Ovary (tissue), 9 donors: ENCODE measurements around the gene SYT6. TPM values are rescaled to one million over a fixed set of nuclear protein-coding genes. Genes with fewer than 3 reads are reported as not detected.

Source experiments
- DNase-seq, 5 donors: peaks; one replicate each; pipeline ENCODE4 v3.0.0-alpha.2; 2019 to 2020
- H3K27ac ChIP-seq, 2 donors: fragments of 200-600 bp; one replicate each; pipeline versions ENCODE4 v1.5.1 to v1.8.0; 2019 to 2022
- H3K27me3 ChIP-seq: fragments of 200-600 bp; one replicate; pipeline ENCODE4 v1.8.0; 2022
- H3K36me3 ChIP-seq: fragments of 200-600 bp; sonication (generic); one replicate; pipeline ENCODE4 v1.5.1; 2019
- H3K4me1 ChIP-seq: one replicate; pipeline ENCODE4 v1.8.1; 2013; ENCODE audit warnings: mild to moderate bottlenecking, moderate library complexity; ENCODE audit not compliant: insufficient read depth
- H3K4me3 ChIP-seq: fragments of 200-600 bp; sonication (generic); one replicate; pipeline ENCODE4 v1.5.1; 2017
- H3K9me3 ChIP-seq, 2 donors: fragments of 200-600 bp in 1 of 2; sonication (generic) in 1 of 2; one replicate each; pipeline versions ENCODE4 v1.5.1 to v1.8.1; 2013 to 2019; ENCODE audit warnings: mild to moderate bottlenecking in 1 of 2, moderate library complexity in 1 of 2
- CTCF ChIP-seq, 3 donors: fragments of 450-650 bp in 2 of 3; fragments of 200-600 bp in 1 of 3; IDR thresholded peaks; one replicate each; pipeline versions ENCODE4 v1.5.1 to v1.8.0; 2016 to 2022; ENCODE audit warnings: antibody characterized with exemption in 3 of 3, mild to moderate bottlenecking in 1 of 3
- EP300 ChIP-seq: sonication (generic); formaldehyde crosslinking; IDR thresholded peaks from one replicate; pipeline ENCODE4 v1.6.1; 2017; ENCODE audit warnings: antibody characterized with exemption
- POLR2A ChIP-seq: fragments of 450-650 bp; IDR thresholded peaks from one replicate; pipeline ENCODE4 v1.6.1; 2017; ENCODE audit warnings: antibody characterized with exemption, mild to moderate bottlenecking, moderate library complexity
- WGBS, 3 donors: extraction: QIAGEN DNeasy Blood & Tissue Kit in 1 of 3; methylation state at CpG; one replicate each; pipeline versions ENCODE4 v1.1.5 to v1.1.7; 2013 to 2017; 5-methylcytosine and 5-hydroxymethylcytosine counted together
- intact Hi-C, 4 donors: fragments of 100-400 bp; cut with DNase I; formaldehyde crosslinking; loops; one replicate each; pipeline versions ENCODE4 v1.11.0 to v1.15.1; 2022 to 2023
- polyA plus RNA-seq, 2 donors: library from polyadenylated mRNA; stranded (reverse); fragments of 200-250 nt in 1 of 2; fragments of 350-450 nt in 1 of 2; fragmentation: Illumina TruSeq in 1 of 2; extraction: RNeasy Lipid Tissue Mini Kit (QIAGEN cat#74804) in 1 of 2; gene quantifications; one replicate each; pipeline ENCODE4 v1.2.3, GENCODE V29; 2013 to 2014
- total RNA-seq, 7 donors: library from RNA; depleted of rRNA in 2 of 7; stranded (reverse); fragments of >200 nt in 2 of 7; fragmentation: NEBNext Ultra II Directional in 3 of 7; extraction: Animal tissue kit (Norgen Biotek cat#: 25700) in 3 of 7; gene quantifications; one replicate each; pipeline versions ENCODE4 v1.1.0 to v1.2.4, GENCODE V29; 2016 to 2023
- donor health status: DM: no; HTN: no; CAD: no; lungs with moderate emphysema.
- donor health status: DM: no; HTN: no; CAD: no.
- donor health status: Bipolar disorder and iron deficiency.
- donor health status: DM: yes; HTN: yes; CAD: no.
- donor health status: DM: no; HTN: no; CAD: no.
- donor health status: DM: yes; HTN: yes; CAD: no.

Gene SYT6
- total and polyA plus RNA-seq, 9 donors = 0.13 to 2.2 (median 0.35) TPM

GRCh38 chr1:114154963-114155322 lies 1.3 kb upstream of the SYT6 start:
- 10 to 23% (median 14%) methylated on average over 19 of the region's 19 CpGs for WGBS, 3 donors
- intact Hi-C loops = loop anchor here in 1 of 4 donors (10.0 kb wide), 1 partner anchor 130 kb away; no protein-coding TSS in a partner anchor
- TF ChIP-seq EP300 = no peak
- no peak for TF ChIP-seq CTCF (IDR thresholded peaks at IDR 0.05)
- no peak for TF ChIP-seq POLR2A
- Histone ChIP-seq H3K36me3 (no peaks in the 10 kb centered on the region), H3K27me3 (peaks cover 13% of the 10 kb centered on the region), H3K27ac (no peak overlapping the region), H3K9me3 (no peaks in the 10 kb centered on the region), H3K4me1 (peaks cover 11% of the 10 kb centered on the region), H3K4me3 (no peak overlapping the region)
- peak in 2 of 5 donors; percentile 33 to 44 for DNase-seq

- H3K36me3 ChIP-seq = no peaks in the 10 kb centered on the region
- peaks cover 13% of the 10 kb centered on the region for H3K27me3 ChIP-seq
- H3K9me3 ChIP-seq = no peaks in the 10 kb centered on the region
- no peak overlapping the region for H3K27ac ChIP-seq
- intact Hi-C loops = loop anchor here in 1 of 4 donors (10.0 kb wide), 1 partner anchor 130 kb away; no protein-coding TSS in a partner anchor
- 2 to 8% (median 4%) methylated on average over 41 of the region's 41 CpGs for WGBS, 3 donors
- no peak overlapping the region for H3K4me3 ChIP-seq
- peak in 3 of 5 donors; percentile 22 to 55 (median 36) for DNase-seq
- peaks cover 11% of the 10 kb centered on the region for H3K4me1 ChIP-seq
- TF ChIP-seq POLR2A = no peak
- TF ChIP-seq CTCF (IDR thresholded peaks at IDR 0.05) = no peak
- TF ChIP-seq EP300 = no peak
Observed at GRCh38 chr1:114154146-114154962, 685 bp upstream of the SYT6 start.

GRCh38 chr1:114152508-114153260 lies 985 bp downstream of the SYT6 start:
- TF ChIP-seq CTCF (IDR thresholded peaks at IDR 0.05) = no peak
- no peak for TF ChIP-seq POLR2A
- TF ChIP-seq EP300 = no peak
- DNase-seq = peak; percentile 31 to 65 (median 42)
- Histone ChIP-seq H3K27me3 (peaks cover 13% of the 10 kb centered on the region), H3K36me3 (no peaks in the 10 kb centered on the region), H3K9me3 (no peaks in the 10 kb centered on the region), H3K27ac (no peak overlapping the region), H3K4me1 (peaks cover 11% of the 10 kb centered on the region), H3K4me3 (peak overlapping the region; percentile 31)
- intact Hi-C loops = loop anchor here in 1 of 4 donors (10.0 kb wide), 1 partner anchor 132 kb away; no protein-coding TSS in a partner anchor
- WGBS, 3 donors = 0 to 1% (median 1%) methylated on average over 58 to 89 of the region's 89 CpGs

GRCh38 chr1:114152089-114152507 lies 1.6 kb downstream of the SYT6 start:
- peaks cover 11% of the 10 kb centered on the region for H3K4me1 ChIP-seq
- H3K9me3 ChIP-seq = no peaks in the 10 kb centered on the region
- 6 to 10% (median 9%) methylated on average over 20 of the region's 20 CpGs for WGBS, 3 donors
- peaks cover 13% of the 10 kb centered on the region for H3K27me3 ChIP-seq
- no peaks in the 10 kb centered on the region for H3K36me3 ChIP-seq
- H3K4me3 ChIP-seq = peak overlapping the region; percentile 31
- intact Hi-C loops = loop anchor here in 1 of 4 donors (10.0 kb wide), 1 partner anchor 133 kb away; no protein-coding TSS in a partner anchor
- no peak overlapping the region for H3K27ac ChIP-seq
- no peak for DNase-seq
- no peak for TF ChIP-seq CTCF (IDR thresholded peaks at IDR 0.05)
